Transverse colon (tissue), 4 donors: ENCODE data around the gene RUSC1. TPM values are rescaled to one million over a fixed set of nuclear protein-coding genes. Genes with fewer than 3 reads are reported as not detected.

Source experiments
- DNase-seq: peaks from one replicate; pipeline ENCODE4 v3.0.0-alpha.2; 2019
- H3K27ac ChIP-seq, 4 donors: fragments of 200-600 bp; sonication (generic); 2 replicates each; pipeline ENCODE4 v1.5.1; 2016 to 2018; ENCODE audit warnings: inconsistent platforms in 4 of 4
- H3K27me3 ChIP-seq: fragments of 200-600 bp; sonication (generic); 2 replicates; pipeline ENCODE4 v1.5.1; 2017; ENCODE audit warnings: inconsistent platforms
- H3K36me3 ChIP-seq, 4 donors: fragments of 200-600 bp; sonication (generic); 2 replicates each; pipeline ENCODE4 v1.5.1; 2017 to 2019; ENCODE audit warnings: inconsistent platforms in 4 of 4
- H3K4me1 ChIP-seq, 4 donors: fragments of 200-600 bp; sonication (generic); 2 replicates each; pipeline ENCODE4 v1.5.1; 2017 to 2020; ENCODE audit warnings: inconsistent platforms in 4 of 4
- H3K4me3 ChIP-seq, 4 donors: fragments of 200-600 bp; sonication (generic); 1 replicate in 1 of 4; 2 replicates in 3 of 4; pipeline versions ENCODE4 v1.5.1 to v1.6.1; 2017 to 2019; ENCODE audit warnings: inconsistent platforms in 4 of 4
- H3K9me3 ChIP-seq, 2 donors: fragments of 200-600 bp; sonication (generic); 2 replicates each; pipeline ENCODE4 v1.5.1; 2017 to 2019; ENCODE audit warnings: inconsistent platforms in 2 of 2
- EP300 ChIP-seq: sonication (generic); formaldehyde crosslinking; IDR thresholded peaks from one replicate; pipeline ENCODE4 v1.6.1; 2017; ENCODE audit warnings: antibody characterized with exemption, low read depth
- POLR2A ChIP-seq: fragments of 450-650 bp; IDR thresholded peaks from one replicate; pipeline ENCODE4 v1.6.1; 2016; ENCODE audit warnings: antibody characterized with exemption, mild to moderate bottlenecking, moderate library complexity
- POLR2AphosphoS5 ChIP-seq, 3 donors: sonication (generic); formaldehyde crosslinking; IDR thresholded peaks; one replicate each; pipeline ENCODE4 v1.6.1; 2016; ENCODE audit warnings: antibody characterized with exemption in 3 of 3
- WGBS, 2 donors: methylation state at CpG; one replicate each; pipeline ENCODE4 v1.1.5; 2018; ENCODE audit warnings: low coverage in 1 of 2; 5-methylcytosine and 5-hydroxymethylcytosine counted together
- in situ Hi-C, 4 donors: fragments of 200-750 bp; cut with MboI; loops; one replicate each; pipeline versions ENCODE4 v1.15.0 to v1.15.1; 2017; ENCODE audit warnings: low sequenced_read_pairs in 3 of 4, low pct_ligation_motif_present in 1 of 4, low pct_unique_long_range_greater_than_20kb in 1 of 4
- intact Hi-C: fragments of 100-400 bp; cut with DNase I; formaldehyde crosslinking; loops from one replicate; pipeline ENCODE4 v1.15.1; 2023; ENCODE audit warnings: low total_unique reads
- total RNA-seq, 4 donors: library from RNA; depleted of rRNA; stranded (reverse); fragments of >200 nt; gene quantifications; one replicate each; pipeline ENCODE4 v1.1.0, GENCODE V29; 2016
- TF ChIP-seq, protein P1 (sequence below), 5 experiments: fragments of 200-600 bp in 3 of 5; fragments of 450-650 bp in 2 of 5; sonication (generic) in 3 of 5; IDR thresholded peaks; 1 replicate in 2 of 5; 2 replicates in 3 of 5; pipeline ENCODE4 v1.5.1; 2016 to 2017; ENCODE audit warnings: antibody characterized with exemption in 5 of 5, inconsistent platforms in 3 of 5, mild to moderate bottlenecking in 2 of 5, moderate library complexity in 1 of 5

RUSC1 gene
- total RNA-seq, 4 donors from 2014 or later = 43.4 to 121 (median 65.5) TPM

DNA sequence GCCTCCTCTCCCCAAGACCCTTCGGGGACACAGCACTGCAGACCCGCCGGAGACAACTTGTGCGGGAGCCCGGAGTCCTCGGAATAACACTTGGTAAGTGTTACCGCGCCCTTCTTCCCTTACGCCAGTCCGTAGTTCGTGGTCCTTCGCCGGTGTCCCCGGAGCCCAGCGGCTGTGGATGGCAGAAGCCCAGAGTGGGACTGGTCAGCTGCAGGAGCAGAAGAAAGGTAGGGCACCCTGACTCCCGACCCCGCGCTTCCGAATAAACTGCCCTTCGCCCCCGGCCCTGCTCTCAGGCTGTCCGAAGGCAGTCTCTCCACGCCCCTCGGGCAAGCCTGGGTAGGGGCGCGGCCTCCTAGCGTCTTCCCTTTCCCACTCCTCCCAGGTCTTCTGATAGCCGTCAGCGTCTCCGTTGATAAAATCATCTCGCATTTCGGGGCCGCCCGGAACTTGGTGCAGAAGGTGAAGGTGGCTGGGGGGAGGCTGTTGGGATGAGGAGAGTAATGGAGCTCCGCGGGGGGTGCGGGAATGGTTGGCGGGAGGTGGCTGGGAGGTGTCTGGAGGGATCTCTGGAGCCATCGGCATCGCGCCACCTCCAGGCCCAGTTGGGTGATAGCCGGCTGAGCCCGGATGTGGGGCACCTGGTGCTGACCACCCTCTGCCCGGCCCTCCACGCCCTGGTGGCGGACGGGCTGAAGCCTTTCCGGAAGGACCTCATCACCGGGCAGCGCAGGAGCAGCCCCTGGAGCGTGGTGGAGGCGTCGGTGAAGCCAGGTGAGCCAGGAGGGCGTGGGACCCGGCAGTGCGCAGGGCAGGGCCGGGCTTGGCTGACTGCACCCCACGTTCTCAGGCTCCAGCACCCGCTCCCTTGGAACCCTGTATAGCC, 4.3 kb downstream of the RUSC1 start:
- H3K4me1 ChIP-seq = peaks cover 14 to 48% (median 38%) of the 10 kb centered on the region in 4 donors
- WGBS, 2 donors = 5% methylated on average over 44 of the region's 59 CpGs; no CpG with 5 or more reads in 1 of the 2 donors
- intact Hi-C loops = loop anchor here (2.0 to 5.0 kb wide), 3 partner anchors 48 to 128 kb away; partner anchors contain the start of gene HCN3
- H3K9me3 ChIP-seq = no peaks in the 10 kb centered on the region
- in situ Hi-C loops = loop anchor here (5.0 to 25.0 kb wide), 4 partner anchors 48 to 262 kb away; partner anchors contain the start of genes HCN3 (in 3 of the 4), CLK2 (in 2 of the 4) and SCAMP3 (in 1 of the 4)
- H3K27ac ChIP-seq = peak overlapping the region; percentile 98 to 100 (median 100)
- peak; percentile 77 for DNase-seq
- no peak for TF ChIP-seq EP300
- TF ChIP-seq, protein P1, sequence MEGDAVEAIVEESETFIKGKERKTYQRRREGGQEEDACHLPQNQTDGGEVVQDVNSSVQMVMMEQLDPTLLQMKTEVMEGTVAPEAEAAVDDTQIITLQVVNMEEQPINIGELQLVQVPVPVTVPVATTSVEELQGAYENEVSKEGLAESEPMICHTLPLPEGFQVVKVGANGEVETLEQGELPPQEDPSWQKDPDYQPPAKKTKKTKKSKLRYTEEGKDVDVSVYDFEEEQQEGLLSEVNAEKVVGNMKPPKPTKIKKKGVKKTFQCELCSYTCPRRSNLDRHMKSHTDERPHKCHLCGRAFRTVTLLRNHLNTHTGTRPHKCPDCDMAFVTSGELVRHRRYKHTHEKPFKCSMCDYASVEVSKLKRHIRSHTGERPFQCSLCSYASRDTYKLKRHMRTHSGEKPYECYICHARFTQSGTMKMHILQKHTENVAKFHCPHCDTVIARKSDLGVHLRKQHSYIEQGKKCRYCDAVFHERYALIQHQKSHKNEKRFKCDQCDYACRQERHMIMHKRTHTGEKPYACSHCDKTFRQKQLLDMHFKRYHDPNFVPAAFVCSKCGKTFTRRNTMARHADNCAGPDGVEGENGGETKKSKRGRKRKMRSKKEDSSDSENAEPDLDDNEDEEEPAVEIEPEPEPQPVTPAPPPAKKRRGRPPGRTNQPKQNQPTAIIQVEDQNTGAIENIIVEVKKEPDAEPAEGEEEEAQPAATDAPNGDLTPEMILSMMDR (IDR thresholded peaks at IDR 0.05) = peak; percentile 47 to 77 (median 55)
- no peak for TF ChIP-seq POLR2A
- no peaks in the 10 kb centered on the region for H3K27me3 ChIP-seq
- H3K36me3 ChIP-seq = peaks cover 0 to 4% (median 0%) of the 10 kb centered on the region in 4 donors
- H3K4me3 ChIP-seq = peak overlapping the region; percentile 71 to 90 (median 81)

DNA sequence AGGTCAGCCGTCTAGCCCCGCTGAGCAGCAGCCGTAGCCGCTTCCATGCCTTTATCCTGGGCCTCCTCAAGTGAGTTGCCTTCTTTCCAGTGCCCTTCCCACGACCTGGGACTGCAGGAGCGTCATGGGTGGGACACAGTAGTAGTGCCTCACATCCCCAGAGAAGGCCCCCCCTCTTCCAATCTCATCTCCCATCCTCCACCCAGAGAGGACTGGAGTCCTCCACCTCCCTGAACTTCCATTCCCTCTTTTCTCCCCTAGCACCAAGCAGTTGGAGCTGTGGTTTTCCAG, 4.9 kb downstream of the RUSC1 start:
- Histone ChIP-seq H3K9me3 (no peaks in the 10 kb centered on the region), H3K4me1 (peaks cover 14 to 42% (median 33%) of the 10 kb centered on the region in 4 donors)
- intact Hi-C loops = loop anchor here (2.0 to 5.0 kb wide), 2 partner anchors 75 to 128 kb away; no protein-coding TSS in a partner anchor

DNA sequence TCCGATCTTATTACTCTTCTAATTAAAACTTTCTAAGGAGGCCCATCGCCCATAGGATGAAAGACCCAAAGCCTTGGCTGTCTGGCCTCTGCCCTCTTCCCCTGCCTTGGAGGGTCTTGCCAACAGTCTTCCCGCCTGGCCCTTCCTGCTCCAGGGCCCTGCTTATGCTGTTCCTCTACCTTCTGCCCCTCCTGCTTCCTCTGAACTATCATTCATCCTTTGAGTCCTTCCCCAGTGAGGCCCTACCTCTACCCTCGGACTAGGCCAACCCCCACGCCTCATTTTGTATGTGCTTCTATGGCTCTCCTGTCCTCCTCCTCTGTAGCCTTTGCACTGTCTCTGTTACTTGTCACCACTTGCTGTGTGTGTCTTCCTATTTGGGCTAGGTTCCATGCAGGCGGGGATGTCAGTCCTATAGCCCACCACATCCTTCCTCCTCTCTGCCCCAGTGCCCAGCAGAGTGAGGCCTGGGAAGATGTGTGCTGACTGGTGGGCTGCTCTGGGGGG, 5.4 kb downstream of the RUSC1 start:
- Histone ChIP-seq H3K27me3 (no peaks in the 10 kb centered on the region), H3K27ac (no peak overlapping the region)
- no peak for DNase-seq

More for the DNA sequence above, 4.9 kb downstream of the RUSC1 start:
- in situ Hi-C loops = loop anchor here (10.0 to 25.0 kb wide), 3 partner anchors 51 to 262 kb away; partner anchors contain the start of genes CLK2 (in 2 of the 4), HCN3 (in 2 of the 4) and SCAMP3 (in 1 of the 4)
- Histone ChIP-seq H3K36me3 (peaks cover 0 to 4% (median 0%) of the 10 kb centered on the region in 4 donors), H3K27me3 (no peaks in the 10 kb centered on the region), H3K27ac (peak overlapping the region; percentile 98 to 100 (median 100)), H3K4me3 (peak overlapping the region in 3 of 4 donors; percentile 71 to 90 (median 79))
- WGBS, 2 donors = 33 to 57% methylated on average over 2 to 6 of the region's 6 CpGs
- no peak for DNase-seq
- TF ChIP-seq POLR2AphosphoS5 (IDR thresholded peaks at IDR 0.05) (no peak), POLR2A (no peak), EP300 (no peak)
- TF ChIP-seq, protein P1 (IDR thresholded peaks at IDR 0.05) = no peak

More for the DNA sequence above, 5.4 kb downstream of the RUSC1 start:
- intact Hi-C loops (loop anchor here (5.0 kb wide), 1 partner anchor 129 kb away; no protein-coding TSS in a partner anchor), in situ Hi-C loops (loop anchor here (10.0 to 25.0 kb wide), 3 partner anchors 51 to 261 kb away; partner anchors contain the start of genes CLK2 (in 2 of the 4), HCN3 (in 2 of the 4) and SCAMP3 (in 1 of the 4))
- TF ChIP-seq POLR2AphosphoS5 (IDR thresholded peaks at IDR 0.05) (no peak), EP300 (no peak), POLR2A (no peak)
- TF ChIP-seq, protein P1 (IDR thresholded peaks at IDR 0.05) = no peak
- H3K4me1 ChIP-seq = peaks cover 14 to 40% (median 30%) of the 10 kb centered on the region in 4 donors
- no peaks in the 10 kb centered on the region for H3K9me3 ChIP-seq
- peaks cover 0 to 4% (median 0%) of the 10 kb centered on the region in 4 donors for H3K36me3 ChIP-seq
- 83 to 90% methylated on average over 2 to 6 of the region's 6 CpGs for WGBS, 2 donors
- H3K4me3 ChIP-seq = no peak overlapping the region
